ENCODE measurements around the gene RPP21. TPM values are rescaled to one million over a fixed set of nuclear protein-coding genes. Genes with fewer than 3 reads are reported as not detected.
A peak's percentile ranks its signal among the peaks of the same experiment; 100 is the strongest.

Gene RPP21
- total RNA-seq, 4 donors from 2014 or later = 78.1 to 149 (median 113) TPM

DNA sequence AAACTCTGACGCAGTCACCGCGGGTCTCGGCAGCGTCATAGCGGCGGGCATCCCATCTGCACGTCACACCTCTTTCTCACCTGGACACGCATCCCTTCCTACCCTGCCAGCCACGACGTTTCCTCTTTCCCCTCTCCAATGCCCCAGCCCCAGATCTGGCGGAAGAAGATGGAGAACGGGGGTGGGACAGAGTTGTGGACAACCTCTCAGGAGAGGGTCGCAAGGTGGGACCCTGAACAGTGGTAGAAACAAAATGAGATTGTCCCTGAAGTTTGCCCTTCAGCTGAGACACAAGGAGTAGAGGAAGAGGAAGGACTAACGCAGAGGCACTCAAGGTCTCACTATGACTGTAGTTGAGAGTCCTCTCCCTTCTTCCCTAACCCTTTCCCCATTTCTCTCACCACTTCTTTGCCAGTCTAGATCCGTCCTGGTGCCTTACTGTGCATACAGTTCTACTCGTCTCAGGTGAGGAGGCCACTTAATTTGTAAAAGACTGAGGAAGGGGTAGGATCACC is 17.7 kb upstream of the RPP21 start:
- Histone ChIP-seq H3K4me1 (peaks cover 21 to 42% (median 37%) of the 10 kb centered on the region in 4 donors), H3K9me3 (no peaks in the 10 kb centered on the region), H3K36me3 (peaks cover 24 to 34% (median 33%) of the 10 kb centered on the region in 4 donors), H3K27ac (replicated peaks in 1 of 4) (peak overlapping the region; percentile 95 to 97 (median 96)), H3K4me3 (peak overlapping the region; percentile 79 to 88 (median 84)), H3K27me3 (no peaks in the 10 kb centered on the region)
- intact Hi-C loops (cut with DNase I) = loop anchor here (5.0 kb wide), 1 partner anchor 115 kb away; the partner anchor contains the start of gene TRIM26
- 4% methylated on average over 12 of the region's 17 CpGs for WGBS
- no peak for DNase-seq (ENCODE audit: extremely low spot score)
- no peak for TF ChIP-seq EP300 (IDR thresholded peaks at IDR 0.05)
- TF ChIP-seq POLR2A (IDR thresholded peaks at IDR 0.05; ENCODE audit: low read depth) = no peak
- TF ChIP-seq, protein P1, sequence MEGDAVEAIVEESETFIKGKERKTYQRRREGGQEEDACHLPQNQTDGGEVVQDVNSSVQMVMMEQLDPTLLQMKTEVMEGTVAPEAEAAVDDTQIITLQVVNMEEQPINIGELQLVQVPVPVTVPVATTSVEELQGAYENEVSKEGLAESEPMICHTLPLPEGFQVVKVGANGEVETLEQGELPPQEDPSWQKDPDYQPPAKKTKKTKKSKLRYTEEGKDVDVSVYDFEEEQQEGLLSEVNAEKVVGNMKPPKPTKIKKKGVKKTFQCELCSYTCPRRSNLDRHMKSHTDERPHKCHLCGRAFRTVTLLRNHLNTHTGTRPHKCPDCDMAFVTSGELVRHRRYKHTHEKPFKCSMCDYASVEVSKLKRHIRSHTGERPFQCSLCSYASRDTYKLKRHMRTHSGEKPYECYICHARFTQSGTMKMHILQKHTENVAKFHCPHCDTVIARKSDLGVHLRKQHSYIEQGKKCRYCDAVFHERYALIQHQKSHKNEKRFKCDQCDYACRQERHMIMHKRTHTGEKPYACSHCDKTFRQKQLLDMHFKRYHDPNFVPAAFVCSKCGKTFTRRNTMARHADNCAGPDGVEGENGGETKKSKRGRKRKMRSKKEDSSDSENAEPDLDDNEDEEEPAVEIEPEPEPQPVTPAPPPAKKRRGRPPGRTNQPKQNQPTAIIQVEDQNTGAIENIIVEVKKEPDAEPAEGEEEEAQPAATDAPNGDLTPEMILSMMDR (IDR thresholded peaks at IDR 0.05) = no peak
- peak in 1 of 2 donors; percentile 2 for TF ChIP-seq POLR2AphosphoS5 (IDR thresholded peaks at IDR 0.05)

DNA sequence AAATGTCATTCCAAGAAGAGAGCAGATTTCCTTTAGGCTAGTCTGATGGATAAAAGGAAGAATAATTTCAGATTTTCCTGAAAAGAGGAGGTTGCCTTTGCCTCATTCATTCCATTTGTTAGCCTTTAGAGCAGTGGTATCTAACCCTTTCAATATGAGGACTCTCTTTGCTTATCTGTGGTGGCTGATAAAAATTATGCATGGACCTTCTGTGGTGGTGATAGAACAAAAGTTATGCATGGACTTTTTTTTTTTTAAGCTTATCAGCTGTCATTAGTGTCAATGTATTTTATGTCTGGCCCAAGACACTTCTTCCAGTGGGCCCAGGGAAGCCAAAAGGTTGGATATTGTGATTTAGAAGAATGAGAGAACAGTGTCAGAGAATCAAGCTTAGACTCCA is 16.6 kb upstream of the RPP21 start:
- no peaks in the 10 kb centered on the region for H3K9me3 ChIP-seq
- H3K4me3 ChIP-seq = no peak overlapping the region
- H3K27me3 ChIP-seq = no peaks in the 10 kb centered on the region
- intact Hi-C loops (cut with DNase I) = loop anchor here (5.0 kb wide), 1 partner anchor 116 kb away; the partner anchor contains the start of gene TRIM26
- H3K4me1 ChIP-seq = peaks cover 21 to 38% (median 31%) of the 10 kb centered on the region in 4 donors
- TF ChIP-seq EP300 (IDR thresholded peaks at IDR 0.05) (no peak), POLR2AphosphoS5 (IDR thresholded peaks at IDR 0.05) (no peak), POLR2A (IDR thresholded peaks at IDR 0.05; ENCODE audit: low read depth) (no peak)
- TF ChIP-seq, protein P1 (IDR thresholded peaks at IDR 0.05) = no peak
- no peak overlapping the region for H3K27ac ChIP-seq (replicated peaks in 1 of 4)
- H3K36me3 ChIP-seq = peaks cover 24 to 44% (median 39%) of the 10 kb centered on the region in 4 donors
- DNase-seq (ENCODE audit: extremely low spot score) = no peak

DNA sequence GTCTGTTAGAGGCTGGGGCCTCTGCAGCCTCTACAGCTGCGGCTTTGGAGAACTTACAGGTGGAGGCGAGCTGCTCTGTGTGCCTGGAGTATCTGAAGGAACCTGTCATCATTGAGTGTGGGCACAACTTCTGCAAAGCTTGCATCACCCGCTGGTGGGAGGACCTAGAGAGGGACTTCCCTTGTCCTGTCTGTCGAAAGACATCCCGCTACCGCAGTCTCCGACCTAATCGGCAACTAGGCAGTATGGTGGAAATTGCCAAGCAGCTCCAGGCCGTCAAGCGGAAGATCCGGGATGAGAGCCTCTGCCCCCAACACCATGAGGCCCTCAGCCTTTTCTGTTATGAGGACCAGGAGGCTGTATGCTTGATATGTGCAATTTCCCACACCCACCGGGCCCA is 15.6 kb upstream of the RPP21 start:
- no peak overlapping the region for H3K27ac ChIP-seq (replicated peaks in 1 of 4)
- H3K4me1 ChIP-seq = peaks cover 20 to 28% (median 27%) of the 10 kb centered on the region in 4 donors
- no peaks in the 10 kb centered on the region for H3K9me3 ChIP-seq
- H3K4me3 ChIP-seq = no peak overlapping the region
- 95% methylated on average over 12 of the region's 12 CpGs for WGBS
- intact Hi-C loops (cut with DNase I) = loop anchor here (5.0 kb wide), 1 partner anchor 117 kb away; the partner anchor contains the start of gene TRIM26
- H3K27me3 ChIP-seq = no peaks in the 10 kb centered on the region
- TF ChIP-seq POLR2A (IDR thresholded peaks at IDR 0.05; ENCODE audit: low read depth) (no peak), EP300 (IDR thresholded peaks at IDR 0.05) (no peak), POLR2AphosphoS5 (IDR thresholded peaks at IDR 0.05) (no peak)
- TF ChIP-seq, protein P1 (IDR thresholded peaks at IDR 0.05) = no peak
- DNase-seq (ENCODE audit: extremely low spot score) = no peak
- peaks cover 24 to 54% (median 48%) of the 10 kb centered on the region in 4 donors for H3K36me3 ChIP-seq

DNA sequence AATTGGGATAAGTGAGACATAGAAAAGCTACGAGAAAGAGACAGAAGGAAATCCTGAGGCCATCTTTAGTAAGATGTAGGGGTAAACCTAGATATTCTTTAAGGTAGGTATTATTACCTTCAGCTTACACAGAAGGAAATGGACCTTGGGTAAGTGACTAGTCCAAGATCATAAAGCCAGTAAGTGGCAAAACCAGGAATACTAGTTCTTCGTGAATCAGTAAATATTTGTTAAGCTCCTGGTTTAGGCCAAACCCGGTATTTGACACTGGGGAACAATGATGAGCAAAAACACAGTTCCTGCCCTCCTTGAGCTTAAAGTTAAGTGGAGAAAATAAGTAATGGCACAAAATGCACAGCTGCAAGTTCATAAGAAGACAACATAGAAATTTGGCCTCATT is 13.0 kb upstream of the RPP21 start:
- Histone ChIP-seq H3K27me3 (no peaks in the 10 kb centered on the region), H3K27ac (replicated peaks in 1 of 4) (no peak overlapping the region), H3K4me1 (peaks cover 5 to 13% (median 12%) of the 10 kb centered on the region in 4 donors), H3K36me3 (peaks cover 37 to 80% (median 73%) of the 10 kb centered on the region in 4 donors), H3K9me3 (no peaks in the 10 kb centered on the region), H3K4me3 (no peak overlapping the region)
- DNase-seq (ENCODE audit: extremely low spot score) = no peak
- TF ChIP-seq POLR2A (IDR thresholded peaks at IDR 0.05; ENCODE audit: low read depth) (no peak), EP300 (IDR thresholded peaks at IDR 0.05) (no peak), POLR2AphosphoS5 (IDR thresholded peaks at IDR 0.05) (no peak)
- TF ChIP-seq, protein P1 (IDR thresholded peaks at IDR 0.05) = no peak
- intact Hi-C loops (cut with DNase I) = no loop called here
- 86% methylated on average over 3 of the region's 3 CpGs for WGBS

Data from esophagus muscularis mucosa (tissue), 4 donors.